ENCODE data around the gene DEFB124. TPM values are rescaled to one million over a fixed set of nuclear protein-coding genes. Genes with fewer than 3 reads are reported as not detected.

DEFB124 gene
- total and polyA plus RNA-seq, 4 experiments from 2014 or later: not detected

GRCh38 chr20:31516166-31516565, 41.2 kb upstream of the DEFB124 start:
- Histone ChIP-seq H3K9me3 (ENCODE audit: control insufficient read depth in 1 of 2, low read length in 2 of 2) (no peaks in the 10 kb centered on the region), H3K27me3 (ENCODE audit: insufficient read depth, low read length) (no peaks in the 10 kb centered on the region), H3K4me3 (ENCODE audit: low read length in 2 of 2) (peak overlapping the region; percentile 58 to 90), H3K27ac (ENCODE audit: low read depth, low read length) (peak overlapping the region; percentile 91), H3K4me1 (ENCODE audit: insufficient read depth, low read length) (peaks cover 56% of the 10 kb centered on the region), H3K36me3 (ENCODE audit: insufficient read depth, low read length) (no peaks in the 10 kb centered on the region)
- Mint-ChIP-seq H3K36me3 (peaks cover 4 to 19% of the 10 kb centered on the region in 2 donors), H3K9me3 (no peaks in the 10 kb centered on the region), H3K4me1 (peaks cover 14 to 29% (median 23%) of the 10 kb centered on the region in 4 donors), H3K27me3 (no peaks in the 10 kb centered on the region), H3K27ac (no peak overlapping the region), H3K4me3 (no peak overlapping the region)
- intact Hi-C loops (cut with micrococcal nuclease): no loop called here
- CTCF ChIA-PET (ENCODE audit: partially characterized antibody): interaction anchor here (1.1 to 1.2 kb wide), 2 partner anchors 45 to 97 kb away, joined by 3 read pairs; no protein-coding TSS in a partner anchor
- DNase-seq: no peak
- POLR2A ChIA-PET (ENCODE audit: partially characterized antibody): no interaction called here

- CTCF ChIA-PET (ENCODE audit: partially characterized antibody): interaction anchor here (0.5 to 1.6 kb wide), 4 partner anchors 31 to 120 kb away, joined by 3 read pairs; a partner anchor contains a TSS
- Histone ChIP-seq H3K9me3 (ENCODE audit: control insufficient read depth in 1 of 2, low read length in 2 of 2) (no peaks in the 10 kb centered on the region), H3K4me1 (ENCODE audit: insufficient read depth, low read length) (peaks cover 56% of the 10 kb centered on the region), H3K27ac (ENCODE audit: low read depth, low read length) (peak overlapping the region; percentile 91), H3K36me3 (ENCODE audit: insufficient read depth, low read length) (no peaks in the 10 kb centered on the region), H3K27me3 (ENCODE audit: insufficient read depth, low read length) (no peaks in the 10 kb centered on the region), H3K4me3 (ENCODE audit: low read length in 2 of 2) (peak overlapping the region; percentile 58 to 90)
- intact Hi-C loops (cut with micrococcal nuclease): no loop called here
- H3K36me3 Mint-ChIP-seq: peaks cover 4 to 16% of the 10 kb centered on the region in 2 donors
- peak in 1 of 5 donors; percentile 10 for DNase-seq
- no peaks in the 10 kb centered on the region for H3K9me3 Mint-ChIP-seq
- no peak overlapping the region for H3K4me3 Mint-ChIP-seq
- no peaks in the 10 kb centered on the region for H3K27me3 Mint-ChIP-seq
- POLR2A ChIA-PET (ENCODE audit: partially characterized antibody): no interaction called here
- H3K27ac Mint-ChIP-seq: no peak overlapping the region
- H3K4me1 Mint-ChIP-seq: peaks cover 12 to 25% (median 20%) of the 10 kb centered on the region in 4 donors
Observed at GRCh38 chr20:31515775-31516107, 40.8 kb upstream of the DEFB124 start.

- CTCF ChIA-PET (ENCODE audit: partially characterized antibody): interaction anchor here (0.5 to 1.6 kb wide), 4 partner anchors 32 to 121 kb away, joined by 3 read pairs; a partner anchor contains a TSS
- no peaks in the 10 kb centered on the region for H3K9me3 Mint-ChIP-seq
- H3K4me3 Mint-ChIP-seq: no peak overlapping the region
- Histone ChIP-seq H3K9me3 (ENCODE audit: control insufficient read depth in 1 of 2, low read length in 2 of 2) (no peaks in the 10 kb centered on the region), H3K36me3 (ENCODE audit: insufficient read depth, low read length) (no peaks in the 10 kb centered on the region), H3K27ac (ENCODE audit: low read depth, low read length) (peak overlapping the region; percentile 91), H3K4me1 (ENCODE audit: insufficient read depth, low read length) (peaks cover 51% of the 10 kb centered on the region), H3K27me3 (ENCODE audit: insufficient read depth, low read length) (no peaks in the 10 kb centered on the region), H3K4me3 (ENCODE audit: low read length in 2 of 2) (peak overlapping the region; percentile 58 to 90)
- no peak overlapping the region for H3K27ac Mint-ChIP-seq
- peaks cover 4 to 12% of the 10 kb centered on the region in 2 donors for H3K36me3 Mint-ChIP-seq
- no peak for DNase-seq
- H3K27me3 Mint-ChIP-seq: no peaks in the 10 kb centered on the region
- POLR2A ChIA-PET (ENCODE audit: partially characterized antibody): interaction anchor here (1.4 kb wide), 1 partner anchor 31 kb away, joined by 4 read pairs; no protein-coding TSS in a partner anchor
- H3K4me1 Mint-ChIP-seq: peaks cover 9 to 20% (median 15%) of the 10 kb centered on the region in 4 donors
- intact Hi-C loops (cut with micrococcal nuclease): no loop called here
Observed at GRCh38 chr20:31515072-31515774, 40.3 kb upstream of the DEFB124 start.

- Histone ChIP-seq H3K9me3 (ENCODE audit: control insufficient read depth in 1 of 2, low read length in 2 of 2) (no peaks in the 10 kb centered on the region), H3K27me3 (ENCODE audit: insufficient read depth, low read length) (no peaks in the 10 kb centered on the region), H3K4me1 (ENCODE audit: insufficient read depth, low read length) (peaks cover 43% of the 10 kb centered on the region), H3K27ac (ENCODE audit: low read depth, low read length) (peak within 1 kb of the TSS; percentile 91), H3K36me3 (ENCODE audit: insufficient read depth, low read length) (no peaks in the 10 kb centered on the region), H3K4me3 (ENCODE audit: low read length in 2 of 2) (peak within 1 kb of the TSS; percentile 58 to 90)
- ChIA-PET CTCF (ENCODE audit: partially characterized antibody) (interaction anchor here (0.7 to 4.3 kb wide), 5 partner anchors 12 to 98 kb away, joined by 3 to 38 read pairs (median 4); a partner anchor contains a TSS), POLR2A (ENCODE audit: partially characterized antibody) (interaction anchor here (0.7 to 1.4 kb wide), 3 partner anchors 32 to 209 kb away, joined by 3 to 4 read pairs (median 4); no protein-coding TSS in a partner anchor)
- DNase-seq: peak; percentile 86 to 89 (median 88)
- peak within 1 kb of the TSS in 3 of 8 donors; percentile 10 to 83 (median 78) for H3K4me3 Mint-ChIP-seq
- peak within 1 kb of the TSS in 5 of 7 donors; percentile 30 to 92 (median 85) for H3K27ac Mint-ChIP-seq
- H3K4me1 Mint-ChIP-seq: peaks cover 8 to 13% (median 11%) of the 10 kb centered on the region in 4 donors
- H3K9me3 Mint-ChIP-seq: no peaks in the 10 kb centered on the region
- intact Hi-C loops (cut with micrococcal nuclease): loop anchor here (1.0 kb wide), 4 partner anchors 33 to 209 kb away; a partner anchor contains a TSS
- H3K27me3 Mint-ChIP-seq: no peaks in the 10 kb centered on the region
- H3K36me3 Mint-ChIP-seq: peaks cover 4 to 5% of the 10 kb centered on the region in 2 donors
Observed at GRCh38 chr20:31514154-31515071, 39.5 kb upstream of the DEFB124 start, which contains the start of gene HM13. TSS of gene HM13 (plus strand) at chr20:31514442. CDS start at chr20:31514552, 110 bp downstream.

- H3K36me3 ChIP-seq (ENCODE audit: insufficient read depth, low read length): no peaks in the 10 kb centered on the region
- Mint-ChIP-seq H3K9me3 (peaks cover 0 to 5% (median 0%) of the 10 kb centered on the region in 8 donors), H3K27me3 (peaks cover 1 to 4% of the 10 kb centered on the region in 2 donors), H3K27ac (peak overlapping the region in 1 of 7 donors; percentile 10), H3K4me1 (peaks cover 1 to 5% (median 3%) of the 10 kb centered on the region in 4 donors), H3K4me3 (no peak overlapping the region), H3K36me3 (peaks cover 0 to 6% of the 10 kb centered on the region in 2 donors)
- ChIA-PET POLR2A (ENCODE audit: partially characterized antibody) (no interaction called here), CTCF (ENCODE audit: partially characterized antibody) (interaction anchor here (0.7 to 2.6 kb wide), 2 partner anchors 49 to 71 kb away, joined by 3 to 16 read pairs; no protein-coding TSS in a partner anchor)
- H3K4me3 ChIP-seq (ENCODE audit: low read length in 2 of 2): no peak overlapping the region
- no peaks in the 10 kb centered on the region for H3K9me3 ChIP-seq (ENCODE audit: control insufficient read depth in 1 of 2, low read length in 2 of 2)
- H3K4me1 ChIP-seq (ENCODE audit: insufficient read depth, low read length): peaks cover under 1% of the 10 kb centered on the region
- DNase-seq: no peak
- no peak overlapping the region for H3K27ac ChIP-seq (ENCODE audit: low read depth, low read length)
- intact Hi-C loops (cut with micrococcal nuclease): loop anchor here (10.0 kb wide), 1 partner anchor 1974 kb away; no protein-coding TSS in a partner anchor
- H3K27me3 ChIP-seq (ENCODE audit: insufficient read depth, low read length): no peaks in the 10 kb centered on the region
Observed at GRCh38 chr20:31508517-31509244, 33.8 kb upstream of the DEFB124 start.

GRCh38 chr20:31505903-31506302, 31.0 kb upstream of the DEFB124 start:
- DNase-seq: no peak
- H3K27ac ChIP-seq (ENCODE audit: low read depth, low read length): no peak overlapping the region
- H3K27me3 ChIP-seq (ENCODE audit: insufficient read depth, low read length): no peaks in the 10 kb centered on the region
- Mint-ChIP-seq H3K27ac (no peak overlapping the region), H3K4me3 (no peak overlapping the region), H3K36me3 (peaks cover 0 to 6% of the 10 kb centered on the region in 2 donors), H3K9me3 (peaks cover 0 to 5% (median 0%) of the 10 kb centered on the region in 8 donors), H3K4me1 (peaks cover 4 to 19% (median 5%) of the 10 kb centered on the region in 4 donors), H3K27me3 (peaks cover 1 to 4% of the 10 kb centered on the region in 2 donors)
- POLR2A ChIA-PET (ENCODE audit: partially characterized antibody): no interaction called here
- H3K36me3 ChIP-seq (ENCODE audit: insufficient read depth, low read length): no peaks in the 10 kb centered on the region
- H3K4me3 ChIP-seq (ENCODE audit: low read length in 2 of 2): no peak overlapping the region
- CTCF ChIA-PET (ENCODE audit: partially characterized antibody): no interaction called here
- no peaks in the 10 kb centered on the region for H3K4me1 ChIP-seq (ENCODE audit: insufficient read depth, low read length)
- intact Hi-C loops (cut with micrococcal nuclease): loop anchor here (2.0 to 10.0 kb wide), 2 partner anchors 107 to 1971 kb away; no protein-coding TSS in a partner anchor
- H3K9me3 ChIP-seq (ENCODE audit: control insufficient read depth in 1 of 2, low read length in 2 of 2): no peaks in the 10 kb centered on the region

Measured in CD4-positive, alpha-beta memory T cell (primary cell).